Tibial artery (tissue), 4 donors: ENCODE measurements around the gene INPP5A.

Experiments
- DNase-seq, 2 donors: peaks; one replicate each; pipeline ENCODE4 v3.0.0-alpha.2; 2019
- H3K27ac ChIP-seq, 2 donors: fragments of 200-600 bp; sonication (generic) in 1 of 2; 1 replicate in 1 of 2; 2 replicates in 1 of 2; pipeline ENCODE4 v1.5.1; 2018 to 2019; ENCODE audit warnings: mild to moderate bottlenecking in 1 of 2
- H3K27me3 ChIP-seq, 2 donors: fragments of 200-600 bp; sonication (generic) in 1 of 2; one replicate each; pipeline versions ENCODE4 v1.5.1 to v1.6.0; 2016 to 2019
- H3K36me3 ChIP-seq, 3 donors: fragments of 200-600 bp; sonication (generic) in 2 of 3; one replicate each; pipeline ENCODE4 v1.5.1; 2016 to 2019; ENCODE audit warnings: mild to moderate bottlenecking in 2 of 3
- H3K4me1 ChIP-seq, 4 donors: fragments of 200-600 bp; sonication (generic) in 2 of 4; 1 replicate in 3 of 4; 2 replicates in 1 of 4; pipeline ENCODE4 v1.5.1; 2016 to 2019
- H3K4me3 ChIP-seq, 2 donors: fragments of 200-600 bp; sonication (generic) in 1 of 2; 1 replicate in 1 of 2; 2 replicates in 1 of 2; pipeline ENCODE4 v1.5.1; 2018 to 2019; ENCODE audit warnings: mild to moderate bottlenecking in 2 of 2
- H3K9me3 ChIP-seq, 3 donors: fragments of 200-600 bp; sonication (generic) in 1 of 3; one replicate each; pipeline ENCODE4 v1.5.1; 2016 to 2019
- intact Hi-C: fragments of 100-400 bp; cut with DNase I; formaldehyde crosslinking; loops from one replicate; pipeline ENCODE4 v1.15.0; 2023; ENCODE audit warnings: low total_unique reads
- TF ChIP-seq, protein P1 (sequence below), 2 experiments: fragments of 200-600 bp in 1 of 2; fragments of 450-650 bp in 1 of 2; IDR thresholded peaks; one replicate each; pipeline ENCODE4 v1.5.1; 2017 to 2019; ENCODE audit warnings: antibody characterized with exemption in 2 of 2, mild to moderate bottlenecking in 1 of 2, moderate library complexity in 1 of 2

The INPP5A gene

GRCh38 chr10:132558516-132559413 is 21.2 kb downstream of the INPP5A start:
- Histone ChIP-seq H3K4me1 (peaks cover 0 to 85% (median 33%) of the 10 kb centered on the region in 4 donors), H3K27ac (no peak overlapping the region), H3K27me3 (no peaks in the 10 kb centered on the region), H3K9me3 (no peaks in the 10 kb centered on the region), H3K36me3 (no peaks in the 10 kb centered on the region), H3K4me3 (no peak overlapping the region)
- intact Hi-C loops = no loop called here
- no peak for DNase-seq
- TF ChIP-seq, protein P1, sequence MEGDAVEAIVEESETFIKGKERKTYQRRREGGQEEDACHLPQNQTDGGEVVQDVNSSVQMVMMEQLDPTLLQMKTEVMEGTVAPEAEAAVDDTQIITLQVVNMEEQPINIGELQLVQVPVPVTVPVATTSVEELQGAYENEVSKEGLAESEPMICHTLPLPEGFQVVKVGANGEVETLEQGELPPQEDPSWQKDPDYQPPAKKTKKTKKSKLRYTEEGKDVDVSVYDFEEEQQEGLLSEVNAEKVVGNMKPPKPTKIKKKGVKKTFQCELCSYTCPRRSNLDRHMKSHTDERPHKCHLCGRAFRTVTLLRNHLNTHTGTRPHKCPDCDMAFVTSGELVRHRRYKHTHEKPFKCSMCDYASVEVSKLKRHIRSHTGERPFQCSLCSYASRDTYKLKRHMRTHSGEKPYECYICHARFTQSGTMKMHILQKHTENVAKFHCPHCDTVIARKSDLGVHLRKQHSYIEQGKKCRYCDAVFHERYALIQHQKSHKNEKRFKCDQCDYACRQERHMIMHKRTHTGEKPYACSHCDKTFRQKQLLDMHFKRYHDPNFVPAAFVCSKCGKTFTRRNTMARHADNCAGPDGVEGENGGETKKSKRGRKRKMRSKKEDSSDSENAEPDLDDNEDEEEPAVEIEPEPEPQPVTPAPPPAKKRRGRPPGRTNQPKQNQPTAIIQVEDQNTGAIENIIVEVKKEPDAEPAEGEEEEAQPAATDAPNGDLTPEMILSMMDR (IDR thresholded peaks at IDR 0.05) = no peak

- no peaks in the 10 kb centered on the region for H3K36me3 ChIP-seq
- H3K27ac ChIP-seq = no peak overlapping the region
- TF ChIP-seq, protein P1 (IDR thresholded peaks at IDR 0.05) = no peak
- no peak for DNase-seq
- H3K4me1 ChIP-seq = peaks cover 0 to 85% (median 39%) of the 10 kb centered on the region in 4 donors
- H3K27me3 ChIP-seq = no peaks in the 10 kb centered on the region
- H3K4me3 ChIP-seq = no peak overlapping the region
- no peaks in the 10 kb centered on the region for H3K9me3 ChIP-seq
- intact Hi-C loops = no loop called here
Observed at GRCh38 chr10:132559538-132559937, 22.0 kb downstream of the INPP5A start.

DNA sequence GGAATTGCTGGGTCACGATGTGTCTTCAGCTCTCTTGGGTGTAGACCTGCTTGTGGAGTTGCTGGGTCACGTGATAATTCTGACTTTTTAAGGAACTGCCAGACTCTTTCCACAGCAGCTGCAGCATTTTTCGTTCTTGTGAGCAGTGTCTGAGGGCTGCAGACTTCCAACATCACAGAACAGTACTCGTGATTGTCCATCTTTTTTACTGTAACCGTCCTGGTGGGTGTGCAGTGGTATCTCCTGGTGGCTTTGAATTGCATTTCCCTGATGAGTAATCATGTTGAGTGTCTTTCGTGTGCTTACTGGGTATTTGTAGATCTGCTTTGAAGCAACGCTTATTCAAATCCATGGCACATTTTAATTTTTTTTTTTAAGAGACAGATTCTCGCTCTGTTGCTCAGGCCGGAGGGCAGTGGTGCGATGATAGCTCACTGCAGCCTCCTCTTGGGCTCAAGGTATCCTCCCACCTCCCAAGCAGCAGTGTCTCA is 22.7 kb downstream of the INPP5A start:
- TF ChIP-seq, protein P1 (IDR thresholded peaks at IDR 0.05) = no peak
- no peaks in the 10 kb centered on the region for H3K36me3 ChIP-seq
- H3K4me3 ChIP-seq = no peak overlapping the region
- no peaks in the 10 kb centered on the region for H3K9me3 ChIP-seq
- intact Hi-C loops = no loop called here
- no peak overlapping the region for H3K27ac ChIP-seq
- H3K4me1 ChIP-seq = peaks cover 0 to 85% (median 38%) of the 10 kb centered on the region in 4 donors
- no peak for DNase-seq
- no peaks in the 10 kb centered on the region for H3K27me3 ChIP-seq

DNA sequence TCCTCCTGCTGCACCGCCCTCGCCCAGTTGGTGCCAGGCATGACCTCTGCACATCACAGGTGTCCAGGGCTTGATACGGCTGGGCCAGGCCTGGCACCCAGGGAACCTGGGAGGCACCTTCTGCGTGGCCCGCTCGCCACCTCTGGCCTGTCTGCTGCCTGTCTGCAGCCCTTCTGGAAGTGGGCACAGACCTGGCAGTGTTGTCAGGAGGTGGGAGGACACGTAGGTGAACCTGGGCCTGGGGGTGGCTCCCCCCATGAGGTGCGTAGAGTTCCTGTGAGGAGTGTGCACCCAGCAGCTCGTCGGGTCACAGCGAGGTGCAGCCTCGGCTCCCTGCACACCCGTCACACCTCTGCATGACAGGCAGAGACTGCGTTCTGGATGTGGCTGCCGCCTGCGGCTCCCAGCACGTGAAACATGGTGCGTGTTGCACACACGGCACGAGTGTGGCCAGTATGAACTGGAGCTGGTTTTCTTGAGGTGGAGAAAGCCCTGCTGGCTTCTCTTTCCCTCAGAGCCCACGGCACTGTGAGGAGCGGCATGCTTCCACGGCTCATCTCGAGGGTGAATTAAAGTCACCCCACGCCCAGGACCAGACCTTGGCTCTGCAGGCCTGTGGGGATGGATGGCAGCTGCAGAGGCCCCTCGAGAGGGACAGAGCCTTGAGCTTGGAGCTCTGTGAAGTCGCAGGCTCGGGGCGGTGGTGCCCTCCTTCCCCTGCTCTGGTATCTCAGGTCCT is 24.8 kb downstream of the INPP5A start:
- no peaks in the 10 kb centered on the region for H3K27me3 ChIP-seq
- H3K27ac ChIP-seq = no peak overlapping the region
- no peaks in the 10 kb centered on the region for H3K36me3 ChIP-seq
- intact Hi-C loops = no loop called here
- H3K9me3 ChIP-seq = no peaks in the 10 kb centered on the region
- no peak for DNase-seq
- H3K4me3 ChIP-seq = no peak overlapping the region
- peaks cover 0 to 71% (median 32%) of the 10 kb centered on the region in 4 donors for H3K4me1 ChIP-seq
- TF ChIP-seq, protein P1 (IDR thresholded peaks at IDR 0.05) = no peak

- Histone ChIP-seq H3K36me3 (no peaks in the 10 kb centered on the region), H3K27ac (no peak overlapping the region), H3K4me1 (peaks cover 0 to 65% (median 31%) of the 10 kb centered on the region in 4 donors), H3K27me3 (no peaks in the 10 kb centered on the region), H3K9me3 (no peaks in the 10 kb centered on the region), H3K4me3 (no peak overlapping the region)
- TF ChIP-seq, protein P1 (IDR thresholded peaks at IDR 0.05) = no peak
- no peak for DNase-seq
- intact Hi-C loops = no loop called here
Observed at GRCh38 chr10:132562916-132563456, 25.4 kb downstream of the INPP5A start.
